ENCODE results near the gene RABGAP1L. TPM values are rescaled to one million over a fixed set of nuclear protein-coding genes. Genes with fewer than 3 reads are reported as not detected.

RABGAP1L gene
- total and polyA plus RNA-seq, 4 donors: 4.8 to 53.5 (median 18.8) TPM

GRCh38 chr1:174152427-174152826, 6.9 kb upstream of the RABGAP1L start:
- TF ChIP-seq RAD21 (IDR thresholded peaks at IDR 0.05) (no peak), YY1 (IDR thresholded peaks at IDR 0.05) (no peak), EGR1 (IDR thresholded peaks at IDR 0.05; ENCODE audit: low read depth in 2 of 2) (no peak), TAF1 (conservative IDR thresholded peaks at IDR 0.05) (no peak), CTCF (IDR thresholded peaks at IDR 0.05; ENCODE audit: low read depth, low read length, missing input control) (no peak), SP1 (IDR thresholded peaks at IDR 0.05) (no peak), JUND (IDR thresholded peaks at IDR 0.05) (no peak), GABPA (IDR thresholded peaks at IDR 0.05 in 1 of 2, conservative IDR thresholded peaks at IDR 0.05 in 1 of 2) (no peak), FOXA2 (IDR thresholded peaks at IDR 0.05) (no peak), REST (IDR thresholded peaks at IDR 0.05) (no peak), HNF4A (conservative IDR thresholded peaks at IDR 0.05) (no peak), ZBTB33 (IDR thresholded peaks at IDR 0.05) (no peak), HNF4G (IDR thresholded peaks at IDR 0.05) (no peak)
- TF ChIP-seq, protein P1, sequence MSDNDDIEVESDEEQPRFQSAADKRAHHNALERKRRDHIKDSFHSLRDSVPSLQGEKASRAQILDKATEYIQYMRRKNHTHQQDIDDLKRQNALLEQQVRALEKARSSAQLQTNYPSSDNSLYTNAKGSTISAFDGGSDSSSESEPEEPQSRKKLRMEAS (IDR thresholded peaks at IDR 0.05): no peak
- Histone ChIP-seq H3K9ac (ENCODE audit: low read depth in 1 of 2, low read length in 2 of 2) (no peak overlapping the region), H3K4me1 (ENCODE audit: control insufficient read depth in 4 of 4, insufficient read depth in 4 of 4, low read length in 3 of 4) (no peaks in the 10 kb centered on the region), H3K27ac (ENCODE audit: low read depth in 1 of 2, low read length in 2 of 2) (no peak overlapping the region), H3K27me3 (ENCODE audit: control insufficient read depth in 4 of 4, insufficient read depth in 4 of 4, low read length in 3 of 4) (no peaks in the 10 kb centered on the region), H3K36me3 (ENCODE audit: control insufficient read depth in 4 of 4, insufficient read depth in 3 of 4, low read depth in 1 of 4, low read length in 3 of 4) (no peaks in the 10 kb centered on the region), H3K9me3 (ENCODE audit: control insufficient read depth in 4 of 4, low read length in 3 of 4) (no peaks in the 10 kb centered on the region), H3K4me3 (ENCODE audit: low read depth in 1 of 3, low read length in 3 of 3) (no peak overlapping the region)
- no peak for DNase-seq (ENCODE audit: low spot score)
- WGBS: 81% methylated on average over 1 of the region's 1 CpG

GRCh38 chr1:174153085-174153824, 6.1 kb upstream of the RABGAP1L start:
- Histone ChIP-seq H3K4me1 (ENCODE audit: control insufficient read depth in 4 of 4, insufficient read depth in 4 of 4, low read length in 3 of 4) (peaks cover 0 to under 1% (median 0%) of the 10 kb centered on the region in 4 donors), H3K4me3 (ENCODE audit: low read depth in 1 of 3, low read length in 3 of 3) (no peak overlapping the region), H3K27me3 (ENCODE audit: control insufficient read depth in 4 of 4, insufficient read depth in 4 of 4, low read length in 3 of 4) (no peaks in the 10 kb centered on the region), H3K9ac (ENCODE audit: low read depth in 1 of 2, low read length in 2 of 2) (no peak overlapping the region), H3K9me3 (ENCODE audit: control insufficient read depth in 4 of 4, low read length in 3 of 4) (no peaks in the 10 kb centered on the region), H3K27ac (ENCODE audit: low read depth in 1 of 2, low read length in 2 of 2) (no peak overlapping the region), H3K36me3 (ENCODE audit: control insufficient read depth in 4 of 4, insufficient read depth in 3 of 4, low read depth in 1 of 4, low read length in 3 of 4) (no peaks in the 10 kb centered on the region)
- WGBS: 87% methylated on average over 5 of the region's 5 CpGs
- no peak for TF ChIP-seq HNF4A (conservative IDR thresholded peaks at IDR 0.05)
- no peak for TF ChIP-seq CTCF (IDR thresholded peaks at IDR 0.05; ENCODE audit: low read depth, low read length, missing input control)
- no peak for TF ChIP-seq JUND (IDR thresholded peaks at IDR 0.05)
- TF ChIP-seq ZBTB33 (IDR thresholded peaks at IDR 0.05): no peak
- DNase-seq (ENCODE audit: low spot score): no peak

Measured in liver (tissue), 9 donors.